ES-I3 (cell line): ENCODE results near the gene CHRD.

ENCODE experiments used
- H3K36me3 ChIP-seq: 2 replicates; pipeline ENCODE4 v1.6.1; 2013; ENCODE audit warnings: mild to moderate bottlenecking, low read length, control low read depth, moderate library complexity; ENCODE audit not compliant: insufficient read depth
- H3K4me1 ChIP-seq: 2 replicates; pipeline ENCODE4 v1.6.1; 2013; ENCODE audit warnings: mild to moderate bottlenecking, control low read depth, low read length; ENCODE audit not compliant: insufficient read depth
- H3K9ac ChIP-seq: 2 replicates; pipeline ENCODE4 v1.6.1; 2013; ENCODE audit warnings: low read depth, mild to moderate bottlenecking, low read length, moderate library complexity
- H3K9me3 ChIP-seq: 2 replicates; pipeline ENCODE4 v1.6.1; 2013; ENCODE audit warnings: mild to moderate bottlenecking, low read length, moderate library complexity; ENCODE audit not compliant: control insufficient read depth, insufficient read depth

The CHRD gene

DNA sequence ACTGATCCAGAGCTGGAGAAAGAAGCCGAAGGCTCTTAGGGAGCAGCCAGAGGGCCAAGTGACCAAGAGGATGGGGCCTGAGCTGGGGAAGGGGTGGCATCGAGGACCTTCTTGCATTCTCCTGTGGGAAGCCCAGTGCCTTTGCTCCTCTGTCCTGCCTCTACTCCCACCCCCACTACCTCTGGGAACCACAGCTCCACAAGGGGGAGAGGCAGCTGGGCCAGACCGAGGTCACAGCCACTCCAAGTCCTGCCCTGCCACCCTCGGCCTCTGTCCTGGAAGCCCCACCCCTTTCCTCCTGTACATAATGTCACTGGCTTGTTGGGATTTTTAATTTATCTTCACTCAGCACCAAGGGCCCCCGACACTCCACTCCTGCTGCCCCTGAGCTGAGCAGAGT, 9.5 kb downstream of the CHRD start:
- no peak overlapping the region for H3K9ac ChIP-seq
- H3K9me3 ChIP-seq, result no peaks in the 10 kb centered on the region
- no peaks in the 10 kb centered on the region for H3K36me3 ChIP-seq
- H3K4me1 ChIP-seq, result no peaks in the 10 kb centered on the region

DNA sequence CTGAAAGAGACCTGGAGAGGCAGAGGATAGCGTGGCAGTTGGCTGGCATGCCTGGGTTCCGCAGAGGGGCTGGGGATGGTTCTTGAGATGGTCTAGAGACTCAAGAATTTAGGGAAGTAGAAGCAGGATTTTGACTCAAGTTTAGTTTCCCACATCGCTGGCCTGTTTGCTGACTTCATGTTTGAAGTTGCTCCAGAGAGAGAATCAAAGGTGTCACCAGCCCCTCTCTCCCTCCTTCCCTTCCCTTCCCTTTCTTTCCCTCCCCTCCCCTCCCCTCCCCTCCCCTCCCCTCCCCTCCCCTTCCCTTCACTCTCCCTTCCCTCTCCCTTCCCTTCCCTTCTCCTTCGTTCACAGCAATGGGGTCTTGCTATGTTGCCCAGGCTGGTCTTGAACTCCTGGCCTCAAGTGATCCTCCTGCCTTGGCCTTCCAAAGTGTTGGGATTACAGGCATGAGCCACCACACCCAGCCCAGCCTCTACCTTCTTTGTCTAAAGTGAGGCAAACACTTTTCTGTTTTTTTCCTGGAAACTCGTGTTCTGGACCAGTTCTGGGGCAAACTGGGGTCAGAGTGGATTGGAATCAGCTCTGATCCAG, 10.2 kb downstream of the CHRD start:
- H3K36me3 ChIP-seq, result no peaks in the 10 kb centered on the region
- H3K4me1 ChIP-seq, result no peaks in the 10 kb centered on the region
- H3K9ac ChIP-seq, result no peak overlapping the region
- H3K9me3 ChIP-seq, result no peaks in the 10 kb centered on the region

DNA sequence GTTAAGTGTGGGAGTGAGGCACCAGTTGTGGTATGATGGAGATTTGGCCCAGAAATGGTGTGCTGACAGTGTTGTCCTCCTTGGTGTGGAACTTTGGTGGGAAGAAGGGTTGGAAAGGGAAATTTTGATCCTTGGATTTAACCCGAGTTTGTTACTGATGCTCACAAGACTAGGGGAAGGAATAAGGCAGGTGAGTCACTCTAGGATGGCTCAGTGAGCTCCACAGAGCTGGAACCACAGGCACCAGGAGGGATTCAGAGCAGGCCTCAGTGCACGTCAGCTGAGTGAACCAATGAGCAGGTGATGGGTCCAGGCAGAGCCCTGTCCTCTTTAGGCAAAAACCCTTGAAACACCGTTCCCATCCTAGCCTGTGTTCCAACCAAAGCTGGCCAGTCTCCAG, 11.4 kb downstream of the CHRD start:
- no peaks in the 10 kb centered on the region for H3K4me1 ChIP-seq
- H3K9me3 ChIP-seq, result no peaks in the 10 kb centered on the region
- H3K36me3 ChIP-seq, result no peaks in the 10 kb centered on the region
- no peak overlapping the region for H3K9ac ChIP-seq

DNA sequence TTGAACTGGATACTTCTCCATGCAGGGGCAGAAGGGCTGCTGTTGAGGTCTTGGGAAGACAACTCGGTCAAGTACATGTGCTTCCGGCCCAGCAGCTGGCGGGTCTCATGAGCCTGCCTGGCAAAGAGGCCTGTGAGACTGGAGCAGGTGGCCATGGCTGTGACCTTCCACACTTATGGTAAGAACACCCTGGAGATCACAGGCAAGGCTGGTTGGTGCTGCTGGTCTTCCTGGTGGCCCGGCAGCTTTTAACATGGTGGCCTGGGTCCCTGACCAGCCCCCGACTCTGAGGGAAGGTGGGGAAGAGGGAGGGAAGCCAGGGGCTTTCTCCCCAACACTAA, 15.4 kb downstream of the CHRD start:
- H3K9me3 ChIP-seq, result no peaks in the 10 kb centered on the region
- H3K4me1 ChIP-seq, result no peaks in the 10 kb centered on the region
- H3K36me3 ChIP-seq, result no peaks in the 10 kb centered on the region
- H3K9ac ChIP-seq, result no peak overlapping the region

DNA sequence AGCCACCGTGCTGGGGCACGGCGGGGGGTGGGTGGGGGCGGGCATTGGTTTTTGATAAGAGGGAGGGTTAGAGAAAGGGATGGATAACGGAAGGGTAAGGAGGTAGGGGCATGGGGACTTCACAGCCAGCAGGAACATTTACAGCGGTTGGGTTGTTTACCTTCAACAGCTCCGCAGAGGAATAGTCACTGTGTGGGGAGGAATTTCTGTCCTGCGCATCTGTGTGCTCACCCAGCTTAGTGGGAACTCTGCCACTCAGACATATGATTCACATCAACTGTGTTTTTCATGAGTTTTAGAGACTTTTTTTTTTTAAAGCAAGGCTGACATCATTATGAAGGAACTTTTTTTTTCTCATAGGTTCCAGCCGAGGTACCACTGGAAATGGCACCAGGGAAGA, 19.6 kb downstream of the CHRD start:
- no peaks in the 10 kb centered on the region for H3K4me1 ChIP-seq
- no peaks in the 10 kb centered on the region for H3K9me3 ChIP-seq
- no peak overlapping the region for H3K9ac ChIP-seq
- no peaks in the 10 kb centered on the region for H3K36me3 ChIP-seq

DNA sequence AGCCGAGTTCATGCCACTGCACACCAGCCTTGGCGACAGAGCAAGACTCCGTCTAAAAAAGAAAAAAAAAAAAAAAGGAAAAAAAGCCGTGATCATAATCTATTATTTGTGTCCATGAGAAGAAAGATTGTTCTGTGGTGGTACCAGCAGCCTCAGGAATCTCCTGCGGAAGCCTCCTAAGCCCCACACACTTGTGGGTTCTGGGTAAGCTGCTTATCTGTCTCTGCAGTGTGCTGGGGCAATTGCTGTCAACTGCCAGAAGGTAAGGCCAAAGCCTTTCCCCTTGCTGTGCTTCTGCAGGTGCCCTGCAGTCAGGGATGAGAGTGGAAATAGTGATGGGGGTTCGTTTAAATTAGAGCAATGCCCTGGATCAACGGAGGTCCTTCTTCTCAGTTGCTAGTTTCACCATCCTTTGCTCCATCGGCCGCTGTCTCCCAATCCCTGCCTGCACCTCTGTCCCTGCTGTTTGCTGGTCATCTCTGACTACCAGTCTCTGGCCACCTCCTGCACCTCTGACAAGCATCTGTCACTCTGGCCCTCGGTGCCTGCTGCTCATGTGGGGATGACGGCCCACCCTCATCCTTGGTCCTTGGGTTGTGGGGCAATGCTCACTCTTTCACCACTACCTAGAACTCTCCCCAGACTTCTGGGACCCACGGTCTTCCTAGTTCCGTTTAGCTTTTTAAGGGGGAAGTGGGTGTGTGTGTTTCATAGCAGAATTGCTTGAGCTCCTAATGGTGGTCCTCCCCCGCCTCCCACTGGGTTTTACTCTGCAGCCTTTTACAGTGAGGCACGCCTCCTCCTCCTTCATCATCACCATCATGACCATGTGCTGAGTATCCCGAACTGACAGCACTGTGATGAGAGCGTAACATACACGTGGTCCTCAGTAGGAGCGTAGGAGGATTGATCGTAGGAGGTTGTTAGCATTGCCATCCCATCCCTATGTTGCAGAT, 25.5 kb downstream of the CHRD start:
- Histone ChIP-seq H3K9me3 (no peaks in the 10 kb centered on the region), H3K4me1 (no peaks in the 10 kb centered on the region), H3K9ac (no peak overlapping the region), H3K36me3 (no peaks in the 10 kb centered on the region)

DNA sequence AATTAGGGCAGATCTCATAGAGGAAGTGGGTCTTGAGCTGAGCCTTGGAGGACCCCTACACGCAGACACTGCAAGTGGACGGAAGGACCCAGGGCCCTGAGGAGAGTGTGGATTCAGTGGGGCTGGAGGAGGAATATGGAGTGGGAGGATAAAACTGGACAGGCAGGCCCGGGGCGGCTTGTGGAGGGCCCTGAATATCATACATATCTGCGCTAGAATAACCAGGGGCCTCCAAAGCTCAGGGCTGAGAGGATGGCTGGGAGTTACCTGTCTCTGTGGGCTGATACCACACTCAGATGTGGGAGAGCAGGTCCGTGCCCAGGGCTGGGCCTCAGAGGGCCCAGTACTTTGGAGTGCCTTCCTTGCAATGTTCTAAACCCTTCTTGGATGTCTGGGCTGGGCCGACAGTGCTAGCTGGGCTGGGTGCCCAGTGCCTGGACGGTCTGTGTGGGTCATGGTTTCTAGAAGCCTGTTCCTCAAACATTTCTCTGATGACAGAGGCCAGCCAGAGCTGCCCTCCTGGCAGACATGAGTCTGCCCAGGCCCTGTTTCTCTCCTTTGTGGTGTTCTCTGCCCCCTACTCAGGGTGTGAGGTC, 29.6 kb downstream of the CHRD start:
- Histone ChIP-seq H3K36me3 (no peaks in the 10 kb centered on the region), H3K9me3 (no peaks in the 10 kb centered on the region; the same call in 1 of the 2 replicates), H3K9ac (no peak overlapping the region), H3K4me1 (no peaks in the 10 kb centered on the region; the same call in 1 of the 2 replicates)

DNA sequence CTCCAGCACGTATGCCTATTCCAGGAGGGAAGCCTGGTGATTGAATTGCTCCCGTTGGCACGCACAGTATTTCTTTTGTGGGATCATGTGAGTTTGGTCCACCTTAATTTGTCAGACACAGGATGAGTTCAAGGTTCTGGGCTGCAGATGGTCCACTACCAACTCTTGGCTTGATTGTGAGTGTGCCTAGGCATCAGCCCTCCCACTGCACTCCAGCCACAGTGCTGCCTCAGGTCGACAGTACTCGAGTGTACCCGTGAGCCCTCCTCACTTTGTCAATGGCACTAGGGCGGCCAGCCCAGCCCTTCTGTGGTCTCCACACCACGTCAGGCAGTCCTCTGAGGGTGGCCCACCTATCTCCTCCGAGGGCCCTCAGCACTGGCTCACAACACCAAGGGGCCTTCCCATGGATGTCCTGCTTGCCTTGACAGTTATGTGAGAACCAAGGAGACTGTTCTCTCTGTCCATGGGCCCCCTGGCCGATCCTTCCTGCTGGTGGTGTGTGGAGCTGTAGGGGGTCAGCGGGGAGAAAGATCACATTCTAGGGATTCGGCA, 30.2 kb downstream of the CHRD start:
- no peaks in the 10 kb centered on the region for H3K36me3 ChIP-seq
- H3K4me1 ChIP-seq, result peaks cover 3% of the 10 kb centered on the region; the same call in 1 of the 2 replicates
- H3K9ac ChIP-seq, result no peak overlapping the region
- no peaks in the 10 kb centered on the region; the same call in 1 of the 2 replicates for H3K9me3 ChIP-seq

DNA sequence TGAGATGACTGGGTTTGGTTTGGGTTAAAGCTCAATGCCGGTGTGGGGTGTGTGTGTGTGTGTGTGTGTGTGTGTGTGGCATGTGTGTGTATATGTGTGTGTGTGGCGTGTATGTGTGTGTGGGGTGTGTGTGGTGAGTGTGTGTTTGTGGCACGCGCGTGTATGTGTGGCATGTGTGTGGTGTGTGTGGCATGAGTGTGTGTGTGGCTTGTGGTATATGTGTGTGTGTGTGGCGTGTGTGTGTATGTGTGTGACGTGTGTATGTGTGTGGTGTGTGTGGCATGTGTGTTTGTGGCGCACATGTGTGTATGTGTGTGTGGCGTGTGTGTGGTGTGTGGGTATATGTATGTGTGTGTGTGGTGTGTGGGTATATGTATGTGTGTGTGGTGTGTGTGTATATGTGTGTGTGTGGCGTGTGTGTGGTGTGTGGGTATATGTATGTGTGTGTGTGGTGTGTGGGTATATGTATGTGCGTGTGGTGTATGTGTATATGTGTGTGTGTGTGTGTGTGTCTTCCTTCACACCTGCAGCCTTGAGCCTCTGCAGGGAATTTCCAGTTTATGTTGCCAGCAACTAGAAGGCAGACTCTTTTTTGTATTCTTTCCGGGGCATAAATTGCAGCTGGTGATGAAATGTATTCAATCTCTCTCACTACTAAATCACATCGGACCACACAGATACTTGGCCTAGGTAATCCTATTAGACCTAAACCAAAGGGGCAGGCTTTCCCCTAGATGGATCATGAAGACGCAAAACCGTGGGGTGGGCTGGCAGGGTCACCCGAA, 34.8 kb downstream of the CHRD start:
- Histone ChIP-seq H3K4me1 (peaks cover 5% of the 10 kb centered on the region; the same call in 1 of the 2 replicates), H3K36me3 (no peaks in the 10 kb centered on the region), H3K9me3 (no peaks in the 10 kb centered on the region; the same call in 1 of the 2 replicates), H3K9ac (no peak overlapping the region)

DNA sequence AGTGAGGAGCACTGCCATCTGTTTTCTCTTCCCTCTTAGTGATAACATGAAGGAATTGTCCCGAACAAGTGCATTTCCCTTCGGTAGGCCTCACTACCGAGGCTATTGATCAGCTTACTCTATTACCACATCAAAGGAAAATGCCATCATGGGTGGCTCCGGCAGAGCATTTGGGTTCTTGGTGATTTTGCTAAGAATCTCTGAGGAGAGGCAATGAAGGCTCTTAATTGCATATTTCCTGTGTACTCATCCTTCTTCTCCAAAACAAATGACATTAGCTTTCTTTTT, 35.3 kb downstream of the CHRD start:
- no peaks in the 10 kb centered on the region; the same call in 1 of the 2 replicates for H3K9me3 ChIP-seq
- H3K4me1 ChIP-seq, result peaks cover 5% of the 10 kb centered on the region; the same call in 1 of the 2 replicates
- no peaks in the 10 kb centered on the region for H3K36me3 ChIP-seq
- no peak overlapping the region for H3K9ac ChIP-seq

DNA sequence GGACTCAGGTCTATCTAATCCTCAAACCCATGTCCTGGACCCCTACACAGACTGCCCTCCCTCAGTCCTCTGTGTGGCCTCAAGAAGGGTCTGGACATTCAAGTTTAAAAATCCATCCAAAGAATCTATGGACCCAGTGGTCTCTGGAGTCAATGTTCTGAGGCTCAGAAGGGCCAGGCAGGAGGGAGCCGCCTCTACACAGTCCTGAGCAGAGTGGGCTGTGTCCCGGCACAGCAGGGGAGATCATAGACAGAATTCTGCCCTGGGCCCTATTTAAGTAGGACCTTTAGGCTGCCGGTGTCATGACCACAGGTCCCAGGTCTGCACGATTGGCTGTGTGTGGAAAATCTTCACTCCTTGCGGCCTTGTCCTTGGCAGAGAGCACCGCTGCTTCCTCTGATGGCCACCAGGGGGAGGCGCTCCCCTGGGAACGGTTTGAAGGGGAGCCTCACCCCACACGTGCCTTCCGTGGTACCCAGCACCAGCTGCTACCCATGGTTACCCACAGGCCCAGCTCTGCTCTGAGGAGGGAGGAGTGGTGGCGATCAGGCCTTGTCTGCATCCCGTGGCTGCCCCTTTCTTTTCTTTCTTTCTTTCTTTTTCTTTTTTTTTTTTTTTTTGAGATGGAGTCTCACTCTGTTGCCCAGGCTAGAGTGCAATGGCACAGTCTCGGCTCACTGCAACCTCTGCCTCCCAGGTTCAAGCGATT, 37.9 kb downstream of the CHRD start:
- Histone ChIP-seq H3K9ac (no peak overlapping the region), H3K36me3 (no peaks in the 10 kb centered on the region), H3K9me3 (no peaks in the 10 kb centered on the region), H3K4me1 (peaks cover 5% of the 10 kb centered on the region; the same call in 1 of the 2 replicates)

DNA sequence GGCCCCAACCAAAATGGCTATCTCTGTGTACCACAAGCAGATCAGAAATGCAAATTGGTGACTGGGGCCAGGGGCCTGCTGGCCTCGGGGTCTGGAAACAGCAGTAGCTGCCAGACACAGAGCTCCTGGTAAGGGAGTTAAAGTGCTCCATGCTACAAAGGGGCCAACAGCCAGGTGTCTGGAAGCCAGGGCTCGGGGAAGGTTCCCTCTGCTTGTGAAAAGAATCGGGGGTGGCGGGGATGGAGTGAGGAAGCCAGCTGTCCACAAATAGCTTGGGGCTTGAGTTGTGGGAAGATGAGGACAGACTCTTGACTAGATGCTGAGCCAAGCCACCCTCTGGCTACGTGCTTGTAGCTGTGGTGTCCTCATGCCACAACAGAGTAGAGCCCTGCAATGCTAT, 39.3 kb downstream of the CHRD start:
- H3K36me3 ChIP-seq, result no peaks in the 10 kb centered on the region
- H3K4me1 ChIP-seq, result peaks cover 5% of the 10 kb centered on the region; the same call in 1 of the 2 replicates
- H3K9ac ChIP-seq, result no peak overlapping the region
- no peaks in the 10 kb centered on the region for H3K9me3 ChIP-seq

DNA sequence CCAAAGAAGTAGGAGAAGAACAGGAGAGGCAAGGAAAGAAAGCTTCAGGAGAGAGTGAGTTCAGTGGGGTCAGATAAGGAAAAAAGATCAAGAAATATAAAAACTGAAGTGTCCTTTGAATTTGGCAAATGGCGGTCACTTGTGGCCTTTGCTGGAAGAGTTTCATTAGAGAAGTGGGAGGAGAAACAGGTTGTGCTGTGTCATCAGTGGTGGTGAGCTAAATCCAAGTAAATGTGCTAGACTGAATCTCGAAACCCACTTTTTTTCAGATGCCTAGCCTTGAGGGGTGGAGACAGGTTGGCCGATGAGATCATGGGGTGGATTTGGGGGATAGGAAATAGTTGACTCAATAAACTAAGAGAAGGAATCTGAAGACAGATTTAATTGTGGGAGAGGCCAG, 43.7 kb downstream of the CHRD start:
- H3K36me3 ChIP-seq, result no peaks in the 10 kb centered on the region
- H3K9ac ChIP-seq, result no peak overlapping the region
- H3K9me3 ChIP-seq, result no peaks in the 10 kb centered on the region
- H3K4me1 ChIP-seq, result no peaks in the 10 kb centered on the region
